Measurements from ENCODE around the gene CPNE1. TPM values are rescaled to one million over a fixed set of nuclear protein-coding genes. Genes with fewer than 3 reads are reported as not detected.

Gene CPNE1
- total RNA-seq, 1 experiment from 2014 or later, result 333 TPM

DNA sequence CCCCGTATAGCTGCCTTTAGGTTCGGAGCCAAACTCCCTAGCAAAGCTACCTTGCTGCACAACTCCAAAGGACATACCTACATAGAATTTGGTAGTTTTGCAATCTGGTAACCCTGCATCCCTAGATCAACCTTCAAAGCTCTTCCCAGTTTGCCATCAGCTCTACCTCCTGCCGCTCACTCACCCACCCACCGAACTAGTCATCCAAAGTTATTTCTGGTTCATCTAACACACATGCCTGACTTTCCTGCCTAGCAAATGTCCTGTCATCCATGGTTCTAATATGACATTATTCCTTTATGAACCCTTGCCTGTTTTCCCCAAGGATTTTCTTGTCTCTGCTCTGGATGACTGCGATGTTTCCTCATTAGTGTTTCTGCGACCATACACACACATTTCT lies 27.4 kb downstream of the CPNE1 start:
- Histone ChIP-seq H3K9me2 (ENCODE audit: insufficient read depth) (no peaks in the 10 kb centered on the region), H3K79me2 (ENCODE audit: insufficient read depth, low read length) (peaks cover 80% of the 10 kb centered on the region), H3K4me1 (ENCODE audit: control insufficient read depth in 1 of 2, insufficient read depth in 2 of 2, low read length in 2 of 2) (no peaks in the 10 kb centered on the region), H2AFZ (ENCODE audit: low read depth, low read length, poor library complexity, severe bottlenecking) (no peak overlapping the region), H3K36me3 (ENCODE audit: control insufficient read depth in 1 of 2, insufficient read depth in 2 of 2, low read length in 2 of 2) (0 out of 4 replicates have a peak, but pooled peaks cover 0 to 2% of the 10 kb centered on the region in 2 experiments), H3K9me3 (ENCODE audit: control insufficient read depth in 1 of 2, insufficient read depth in 1 of 2, low read depth in 1 of 2, low read length in 2 of 2) (no peaks in the 10 kb centered on the region), H3K4me2 (ENCODE audit: low read length) (no peak overlapping the region), H3K27ac (ENCODE audit: low read depth, low read length) (no peak overlapping the region), H4K20me1 (ENCODE audit: insufficient read depth) (peaks cover 7% of the 10 kb centered on the region; the same call in 1 of the 2 replicates), H3K4me3 (replicated peaks in 1 of 2; ENCODE audit: low read depth in 1 of 2, low read length in 2 of 2) (no peak overlapping the region), H3K9ac (ENCODE audit: low read length) (no peak overlapping the region), H3K27me3 (ENCODE audit: insufficient read depth, low read length) (no peaks in the 10 kb centered on the region)
- TF ChIP-seq POLR2A (IDR thresholded peaks at IDR 0.05; ENCODE audit: borderline replicate concordance, extremely low read depth, insufficient read depth, insufficient read length) (no peak), ZNF274 (IDR thresholded peaks at IDR 0.05; ENCODE audit: low read depth, low read length) (no peak), SRF (IDR thresholded peaks at IDR 0.05; ENCODE audit: low read depth) (no peak), FOSL1 (IDR thresholded peaks at IDR 0.05; ENCODE audit: low read depth) (no peak), ELF1 (IDR thresholded peaks at IDR 0.05; ENCODE audit: borderline replicate concordance, low read depth) (no peak), EGR1 (IDR thresholded peaks at IDR 0.05; ENCODE audit: low read depth) (no peak)
- TF ChIP-seq, protein P1, sequence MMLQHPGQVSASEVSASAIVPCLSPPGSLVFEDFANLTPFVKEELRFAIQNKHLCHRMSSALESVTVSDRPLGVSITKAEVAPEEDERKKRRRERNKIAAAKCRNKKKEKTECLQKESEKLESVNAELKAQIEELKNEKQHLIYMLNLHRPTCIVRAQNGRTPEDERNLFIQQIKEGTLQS (IDR thresholded peaks at IDR 0.05), result no peak
- TF ChIP-seq, protein P2, sequence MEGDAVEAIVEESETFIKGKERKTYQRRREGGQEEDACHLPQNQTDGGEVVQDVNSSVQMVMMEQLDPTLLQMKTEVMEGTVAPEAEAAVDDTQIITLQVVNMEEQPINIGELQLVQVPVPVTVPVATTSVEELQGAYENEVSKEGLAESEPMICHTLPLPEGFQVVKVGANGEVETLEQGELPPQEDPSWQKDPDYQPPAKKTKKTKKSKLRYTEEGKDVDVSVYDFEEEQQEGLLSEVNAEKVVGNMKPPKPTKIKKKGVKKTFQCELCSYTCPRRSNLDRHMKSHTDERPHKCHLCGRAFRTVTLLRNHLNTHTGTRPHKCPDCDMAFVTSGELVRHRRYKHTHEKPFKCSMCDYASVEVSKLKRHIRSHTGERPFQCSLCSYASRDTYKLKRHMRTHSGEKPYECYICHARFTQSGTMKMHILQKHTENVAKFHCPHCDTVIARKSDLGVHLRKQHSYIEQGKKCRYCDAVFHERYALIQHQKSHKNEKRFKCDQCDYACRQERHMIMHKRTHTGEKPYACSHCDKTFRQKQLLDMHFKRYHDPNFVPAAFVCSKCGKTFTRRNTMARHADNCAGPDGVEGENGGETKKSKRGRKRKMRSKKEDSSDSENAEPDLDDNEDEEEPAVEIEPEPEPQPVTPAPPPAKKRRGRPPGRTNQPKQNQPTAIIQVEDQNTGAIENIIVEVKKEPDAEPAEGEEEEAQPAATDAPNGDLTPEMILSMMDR (IDR thresholded peaks at IDR 0.05 in 2 of 3, conservative IDR thresholded peaks at IDR 0.05 in 1 of 3; ENCODE audit: borderline replicate concordance in 1 of 3, insufficient read depth in 1 of 3, low read depth in 2 of 3, low read length in 2 of 3), result no peak
- TF ChIP-seq, protein P3, sequence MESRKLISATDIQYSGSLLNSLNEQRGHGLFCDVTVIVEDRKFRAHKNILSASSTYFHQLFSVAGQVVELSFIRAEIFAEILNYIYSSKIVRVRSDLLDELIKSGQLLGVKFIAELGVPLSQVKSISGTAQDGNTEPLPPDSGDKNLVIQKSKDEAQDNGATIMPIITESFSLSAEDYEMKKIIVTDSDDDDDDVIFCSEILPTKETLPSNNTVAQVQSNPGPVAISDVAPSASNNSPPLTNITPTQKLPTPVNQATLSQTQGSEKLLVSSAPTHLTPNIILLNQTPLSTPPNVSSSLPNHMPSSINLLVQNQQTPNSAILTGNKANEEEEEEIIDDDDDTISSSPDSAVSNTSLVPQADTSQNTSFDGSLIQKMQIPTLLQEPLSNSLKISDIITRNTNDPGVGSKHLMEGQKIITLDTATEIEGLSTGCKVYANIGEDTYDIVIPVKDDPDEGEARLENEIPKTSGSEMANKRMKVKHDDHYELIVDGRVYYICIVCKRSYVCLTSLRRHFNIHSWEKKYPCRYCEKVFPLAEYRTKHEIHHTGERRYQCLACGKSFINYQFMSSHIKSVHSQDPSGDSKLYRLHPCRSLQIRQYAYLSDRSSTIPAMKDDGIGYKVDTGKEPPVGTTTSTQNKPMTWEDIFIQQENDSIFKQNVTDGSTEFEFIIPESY (IDR thresholded peaks at IDR 0.05; ENCODE audit: extremely low read depth, insufficient replicate concordance, low read length), result no peak
- ChIA-PET POLR2A (no interaction called here), CTCF (no interaction called here), RAD21 (ENCODE audit: low non-redundant PET in 1 of 2, low total read pairs in 2 of 2, uncharacterized antibody in 2 of 2, unreplicated experiment in 2 of 2) (no interaction called here)
- no TSS peak for BruUV-seq (replicated peaks)
- intact Hi-C loops (cut with micrococcal nuclease), result no loop called here
- DNase-seq (ENCODE audit: low read depth, low spot score), result no peak
- ATAC-seq, result no peak

All from HCT116 (cell line).